Tibial nerve (tissue), 4 donors: ENCODE measurements around the gene NAGLU.

Source experiments
- CTCF ChIP-seq, 5 experiments: fragments of 200-600 bp in 3 of 5; fragments of 450-650 bp in 2 of 5; sonication (generic) in 3 of 5; IDR thresholded peaks; one replicate each; pipeline ENCODE4 v1.5.1; 2016 to 2019; ENCODE audit warnings: antibody characterized with exemption in 5 of 5, mild to moderate bottlenecking in 3 of 5, moderate library complexity in 2 of 5
- EP300 ChIP-seq, 2 donors: sonication (generic); formaldehyde crosslinking; IDR thresholded peaks; one replicate each; pipeline ENCODE4 v1.6.1; 2017; ENCODE audit warnings: antibody characterized with exemption in 2 of 2, mild to moderate bottlenecking in 1 of 2
- POLR2A ChIP-seq, 2 donors: fragments of 450-650 bp; IDR thresholded peaks; one replicate each; pipeline ENCODE4 v1.6.1; 2017; ENCODE audit warnings: antibody characterized with exemption in 2 of 2, mild to moderate bottlenecking in 2 of 2, moderate library complexity in 2 of 2

GRCh38 chr17:42521666-42522262, 14.3 kb upstream of the NAGLU start:
- TF ChIP-seq CTCF (IDR thresholded peaks at IDR 0.05) (no peak), POLR2A (IDR thresholded peaks at IDR 0.05) (no peak), EP300 (IDR thresholded peaks at IDR 0.05) (no peak)
